Activated naive CD4-positive, alpha-beta T cell treated with Interleukin-2 at 50 U/mL for 16 hours (primary cell): ENCODE data around the gene SLC9A9.

Experiments used
- DNase-seq: peaks from one replicate; pipeline ENCODE4 v3.0.0-alpha.2; 2020

The SLC9A9 gene

GRCh38 chr3:143637133-143637532 is 211.1 kb downstream of the SLC9A9 start:
- DNase-seq: no peak

DNA sequence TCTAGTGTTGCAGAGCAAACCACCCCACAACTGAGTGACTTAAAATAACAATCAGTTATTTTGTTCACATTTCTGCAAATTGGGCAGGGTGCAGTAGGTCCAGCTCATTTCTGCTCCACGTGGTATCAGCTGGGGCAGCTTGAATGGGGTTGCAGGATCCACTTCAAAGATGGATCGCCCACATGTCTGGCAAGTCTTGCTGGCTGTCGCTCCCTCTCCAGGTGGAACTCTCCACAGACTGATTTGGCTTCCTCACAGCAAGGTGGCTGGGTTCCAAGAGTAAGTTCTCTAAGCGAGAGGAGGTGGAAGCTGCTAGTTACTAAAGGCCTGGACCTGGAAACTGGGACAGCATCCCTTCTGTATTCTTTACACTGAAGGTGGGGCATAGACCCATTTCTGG is 213.3 kb downstream of the SLC9A9 start:
- DNase-seq: no peak

DNA sequence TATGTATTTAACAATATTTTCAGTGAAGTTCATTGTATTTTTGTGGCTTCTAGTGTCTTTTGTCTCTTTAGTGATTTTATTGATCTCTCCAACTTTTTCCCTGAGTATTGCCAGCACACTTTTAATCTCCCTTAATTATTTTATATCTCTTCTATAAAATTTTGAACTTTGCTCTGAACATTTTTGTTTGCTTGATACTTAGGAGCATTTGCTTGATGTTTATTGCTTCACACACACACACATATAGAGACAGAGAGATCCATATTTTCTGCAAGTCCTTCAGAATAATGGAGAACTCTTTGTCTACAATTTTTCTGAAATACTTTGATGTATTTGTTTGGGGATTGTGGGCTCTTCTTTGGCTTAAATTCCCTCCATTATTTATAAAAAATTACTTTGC is 213.8 kb downstream of the SLC9A9 start:
- DNase-seq: no peak

GRCh38 chr3:143633816-143634215 is 214.5 kb downstream of the SLC9A9 start:
- no peak for DNase-seq

GRCh38 chr3:143629726-143630125 is 218.5 kb downstream of the SLC9A9 start:
- no peak for DNase-seq

- DNase-seq: no peak
These were observed 219.3 kb downstream of the SLC9A9 start for GRCh38 chr3:143628971-143629370.

GRCh38 chr3:143627336-143627735 is 220.9 kb downstream of the SLC9A9 start:
- DNase-seq: no peak

- no peak for DNase-seq
These were observed 229.0 kb downstream of the SLC9A9 start for GRCh38 chr3:143619231-143619630.

- DNase-seq: no peak
These were observed 231.2 kb downstream of the SLC9A9 start for GRCh38 chr3:143617050-143617449.

DNA sequence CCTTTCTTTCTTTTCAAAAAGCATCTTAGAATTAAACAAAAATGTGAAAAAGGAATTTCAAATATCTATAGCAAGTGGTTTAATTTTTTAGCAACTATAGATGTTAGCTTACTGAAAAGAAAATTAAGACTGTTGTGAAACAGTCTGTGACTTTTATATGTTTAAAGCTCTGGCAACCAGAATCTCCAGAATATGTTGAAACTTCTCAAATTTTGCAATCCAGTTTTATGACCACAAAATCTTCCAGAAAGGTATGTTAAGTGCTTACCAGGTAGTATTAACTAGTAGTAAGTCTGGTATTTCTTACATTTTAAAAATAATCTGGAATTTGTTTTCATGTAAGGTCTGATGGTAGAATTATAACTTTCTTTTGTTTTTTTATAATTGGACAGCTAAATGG is 235.0 kb downstream of the SLC9A9 start:
- DNase-seq: no peak

- no peak for DNase-seq
These were observed 235.7 kb downstream of the SLC9A9 start for GRCh38 chr3:143612541-143612940.

DNA sequence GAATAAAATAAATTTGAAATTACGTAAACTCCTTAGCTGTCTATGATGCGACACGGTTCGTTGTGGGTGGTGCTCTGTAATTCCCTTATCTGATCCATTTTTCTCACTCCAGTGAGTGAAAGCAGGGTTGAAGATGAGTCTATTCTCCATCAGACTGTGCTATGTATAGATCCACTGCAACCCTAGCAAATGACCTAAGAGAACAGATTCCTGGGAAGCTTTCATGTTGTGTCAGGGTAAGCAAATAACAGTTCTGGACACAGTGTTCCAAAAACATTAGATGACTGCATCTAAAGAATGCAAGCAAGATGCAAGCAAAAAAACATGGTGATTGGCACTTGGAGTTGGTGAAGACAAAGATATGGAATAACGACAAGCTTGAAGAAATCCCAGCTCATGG is 239.3 kb downstream of the SLC9A9 start:
- no peak for DNase-seq

GRCh38 chr3:143605233-143605950 is 242.9 kb downstream of the SLC9A9 start:
- DNase-seq: no peak

- no peak for DNase-seq
These were observed 243.7 kb downstream of the SLC9A9 start for GRCh38 chr3:143604402-143605185.

DNA sequence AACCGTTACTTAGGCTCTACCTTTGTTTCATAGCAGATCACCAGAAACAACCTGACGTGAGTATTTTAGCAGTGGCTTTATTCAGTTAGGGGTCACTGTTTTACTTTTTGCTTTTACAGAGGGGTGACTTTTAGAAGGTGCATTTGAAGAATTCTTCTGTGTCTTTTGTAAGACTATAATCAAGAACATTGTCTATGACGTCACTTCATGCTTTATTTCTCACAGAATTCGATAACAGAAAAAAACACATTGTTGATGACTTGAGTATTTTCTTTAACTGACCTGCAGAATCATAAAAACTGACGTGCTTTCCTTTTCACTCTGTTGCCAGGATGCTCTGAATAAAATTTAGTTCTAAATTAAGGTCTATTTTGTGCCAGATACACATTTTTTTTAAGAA is 244.5 kb downstream of the SLC9A9 start:
- DNase-seq: no peak

- DNase-seq: no peak
These were observed 246.4 kb downstream of the SLC9A9 start for GRCh38 chr3:143601723-143602484.

DNA sequence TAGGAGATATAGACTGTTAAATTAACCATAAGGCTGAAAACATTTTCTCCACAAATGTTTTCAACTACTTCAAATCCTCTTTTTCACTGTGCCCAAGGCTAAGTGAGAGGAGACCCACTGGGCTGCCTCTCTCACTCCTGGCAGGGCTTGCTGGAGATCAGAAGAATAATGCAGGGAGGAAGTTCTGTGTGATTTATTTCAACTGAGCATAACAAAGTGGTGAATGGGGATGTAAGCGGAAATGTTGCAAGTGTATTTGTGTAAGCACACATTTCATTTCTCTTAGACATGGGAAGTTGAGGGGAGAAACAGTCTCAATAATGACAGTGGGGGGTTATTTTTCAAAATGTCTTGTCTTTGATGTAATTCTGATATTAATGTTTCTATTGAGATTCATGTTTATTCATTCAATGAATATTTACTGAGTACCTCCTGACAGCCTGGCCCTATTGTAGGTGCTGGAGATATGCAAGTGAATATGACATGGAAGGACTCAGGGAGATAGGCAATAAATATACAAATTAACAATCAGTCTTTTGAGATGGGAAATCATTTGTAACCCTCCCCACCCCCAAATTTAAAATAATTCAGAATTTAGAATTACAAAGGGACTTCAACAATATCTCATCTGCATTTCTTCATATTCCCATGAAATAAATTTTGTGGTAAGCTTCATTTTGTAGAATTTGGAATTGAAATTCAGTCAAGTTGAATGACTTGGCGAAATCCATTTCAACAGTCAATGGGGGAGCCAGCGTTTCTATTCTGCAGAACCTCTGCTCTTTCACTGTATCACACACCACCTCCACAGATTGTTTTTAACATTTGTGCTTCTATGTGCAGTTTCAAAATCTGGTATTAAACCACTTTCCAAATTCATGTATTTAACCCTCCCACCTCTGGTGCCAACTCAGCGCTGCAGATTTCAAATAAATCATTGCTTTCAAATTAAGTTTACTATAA is 247.2 kb downstream of the SLC9A9 start:
- no peak for DNase-seq

- no peak for DNase-seq
These were observed 250.3 kb downstream of the SLC9A9 start for GRCh38 chr3:143597774-143598652.

GRCh38 chr3:143596957-143597642 is 251.2 kb downstream of the SLC9A9 start:
- DNase-seq: no peak

DNA sequence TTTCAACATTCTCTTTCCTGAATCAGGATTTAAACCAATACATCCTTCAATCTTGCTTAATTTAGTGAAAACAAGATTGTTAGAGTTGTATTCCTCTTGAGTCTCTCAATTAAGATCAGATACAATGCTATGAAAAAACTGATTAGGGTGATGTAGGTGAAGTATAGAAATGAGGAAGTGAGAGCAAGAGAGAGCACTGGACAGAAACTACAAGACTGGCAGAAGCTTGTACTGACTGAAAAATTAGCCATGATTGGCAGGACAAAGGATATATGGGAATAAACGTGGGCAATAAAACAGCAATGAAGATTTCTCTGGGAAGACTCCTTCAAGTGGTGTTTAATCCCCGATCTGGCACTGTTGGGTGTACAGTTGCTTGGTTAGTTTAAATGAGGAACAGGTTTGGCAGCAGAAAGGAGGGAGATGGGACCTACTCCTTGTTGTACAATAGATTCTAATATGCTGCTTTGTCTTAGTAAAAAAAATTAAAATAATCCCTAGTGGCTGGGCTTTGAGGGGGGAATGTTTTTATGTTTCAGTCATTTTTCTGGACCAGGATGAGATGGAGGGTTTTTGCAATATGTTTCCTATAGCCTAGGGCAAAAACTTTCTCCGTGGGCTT is 252.7 kb downstream of the SLC9A9 start:
- no peak for DNase-seq
